Activated B cell treated with CpG ODN at 0.5 μM for 24 hours (primary cell): ENCODE measurements around the gene POPDC2. TPM values are rescaled to one million over a fixed set of nuclear protein-coding genes. Genes with fewer than 3 reads are reported as not detected.

Experiments used
- ATAC-seq: fragments of 200-7000 bp; cut with Tn5 transposase; one replicate; pipeline ENCODE4 v1.10.0; 2021; ENCODE audit warnings: low read depth, mild to moderate bottlenecking, moderate library complexity
- CTCF ChIA-PET: fragments of 350-600 bp; sonication (Branson Sonifier 250); formaldehyde crosslinking; loops from one replicate; lab custom pipeline; 2021; ENCODE audit warnings: antibody characterized with exemption; lab: Charles Lee
- POLR2A ChIA-PET: fragments of 350-600 bp; sonication (Branson Sonifier 250); formaldehyde crosslinking; loops from one replicate; lab custom pipeline; 2021; ENCODE audit warnings: antibody characterized with exemption; lab: Charles Lee
- DNase-seq: peaks from one replicate; pipeline ENCODE4 v3.0.0; 2022
- H3K27ac Mint-ChIP-seq: one replicate; pipeline ENCODE4 v1.8.0; 2020; ENCODE audit warnings: mixed read lengths
- H3K27me3 Mint-ChIP-seq: one replicate; pipeline ENCODE4 v1.8.0; 2021; ENCODE audit warnings: mixed read lengths
- H3K36me3 Mint-ChIP-seq: one replicate; pipeline ENCODE4 v1.8.0; 2021; ENCODE audit warnings: low read depth, mixed read lengths
- H3K4me1 Mint-ChIP-seq: one replicate; pipeline ENCODE4 v1.8.0; 2021; ENCODE audit warnings: mixed read lengths
- H3K4me3 Mint-ChIP-seq: one replicate; pipeline ENCODE4 v1.8.0; 2020; ENCODE audit warnings: mild to moderate bottlenecking, mixed read lengths
- H3K9me3 Mint-ChIP-seq: one replicate; pipeline ENCODE4 v1.8.0; 2020; ENCODE audit warnings: mixed read lengths
- intact Hi-C: fragments of 100-400 bp; cut with micrococcal nuclease; formaldehyde crosslinking; loops from one replicate; pipeline ENCODE4 v1.15.1; 2024
- total RNA-seq: library from RNA; stranded (reverse); gene quantifications from 2 replicates; pipeline ENCODE4 v1.2.3, GENCODE V29; 2022
- TF ChIP-seq, protein P1 (sequence below): fragments of 200-600 bp; IDR thresholded peaks from one replicate; pipeline ENCODE4 v1.8.0; 2022; ENCODE audit warnings: antibody characterized with exemption, mild to moderate bottlenecking

POPDC2 gene
- total RNA-seq, 1 donor from 2014 or later = 6.7 TPM

DNA sequence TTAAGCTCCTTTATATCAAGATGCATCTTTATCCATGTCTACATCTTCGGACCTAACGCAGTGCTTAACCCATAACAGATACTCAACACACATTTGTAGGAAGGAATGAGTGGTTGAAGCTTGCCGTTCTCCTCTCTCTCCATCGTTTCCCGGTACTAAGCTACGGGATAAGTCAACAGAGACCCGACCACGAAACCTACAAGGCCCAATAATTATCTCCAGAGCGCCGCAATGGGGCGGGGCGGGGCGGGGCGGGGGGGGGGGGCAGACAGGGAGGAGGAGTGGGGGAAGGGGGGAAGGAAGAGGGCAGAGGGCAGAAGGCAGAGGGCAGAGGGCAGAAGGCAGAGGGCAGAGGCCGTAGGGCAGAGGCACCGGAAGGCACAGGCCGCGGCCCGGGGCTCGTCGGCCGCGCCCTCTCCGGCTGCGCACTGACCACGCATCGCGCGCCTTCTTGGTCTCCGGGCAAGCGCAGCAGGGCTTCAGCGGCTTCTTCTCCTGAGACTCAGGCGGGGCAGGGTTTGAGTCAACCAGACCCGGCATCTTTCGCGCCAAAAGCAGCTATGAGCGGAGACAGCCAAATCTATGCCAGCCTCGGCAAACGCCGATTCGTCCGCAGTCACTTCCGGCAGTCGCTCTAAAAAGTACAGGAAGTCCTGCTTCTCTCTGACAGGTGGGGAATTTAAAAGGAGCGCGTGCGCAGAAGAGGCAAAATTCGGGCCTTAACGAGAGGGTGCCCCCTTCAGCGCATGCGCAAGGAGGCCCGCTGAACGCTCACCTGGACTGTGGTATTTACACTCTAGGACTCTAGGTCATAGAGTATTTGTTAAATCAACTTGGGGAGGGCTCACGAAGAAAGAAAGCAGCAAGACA is 16.6 kb upstream of the POPDC2 start, which contains the start of gene COX17:
TSS of gene COX17 (minus strand) at position 636 of the 870 bp plus-strand sequence. CDS start at position 540, 96 bp downstream.
- intact Hi-C loops = loop anchor here (1.0 to 5.0 kb wide), 13 partner anchors 12 to 1065 kb away; partner anchors contain the start of genes GTF2E1, RABL3, TIMMDC1 and TMEM39A
- H3K27me3 Mint-ChIP-seq = no peaks in the 10 kb centered on the region
- DNase-seq = peak; percentile 87
- POLR2A ChIA-PET = interaction anchor here (0.5 to 2.8 kb wide), 32 partner anchors 12 to 214 kb away, joined by 3 to 28 read pairs (median 4); partner anchors contain the start of genes ADPRH, CD80, POGLUT1 and TIMMDC1
- TF ChIP-seq, protein P1, sequence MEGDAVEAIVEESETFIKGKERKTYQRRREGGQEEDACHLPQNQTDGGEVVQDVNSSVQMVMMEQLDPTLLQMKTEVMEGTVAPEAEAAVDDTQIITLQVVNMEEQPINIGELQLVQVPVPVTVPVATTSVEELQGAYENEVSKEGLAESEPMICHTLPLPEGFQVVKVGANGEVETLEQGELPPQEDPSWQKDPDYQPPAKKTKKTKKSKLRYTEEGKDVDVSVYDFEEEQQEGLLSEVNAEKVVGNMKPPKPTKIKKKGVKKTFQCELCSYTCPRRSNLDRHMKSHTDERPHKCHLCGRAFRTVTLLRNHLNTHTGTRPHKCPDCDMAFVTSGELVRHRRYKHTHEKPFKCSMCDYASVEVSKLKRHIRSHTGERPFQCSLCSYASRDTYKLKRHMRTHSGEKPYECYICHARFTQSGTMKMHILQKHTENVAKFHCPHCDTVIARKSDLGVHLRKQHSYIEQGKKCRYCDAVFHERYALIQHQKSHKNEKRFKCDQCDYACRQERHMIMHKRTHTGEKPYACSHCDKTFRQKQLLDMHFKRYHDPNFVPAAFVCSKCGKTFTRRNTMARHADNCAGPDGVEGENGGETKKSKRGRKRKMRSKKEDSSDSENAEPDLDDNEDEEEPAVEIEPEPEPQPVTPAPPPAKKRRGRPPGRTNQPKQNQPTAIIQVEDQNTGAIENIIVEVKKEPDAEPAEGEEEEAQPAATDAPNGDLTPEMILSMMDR = no peak
- peaks cover 28% of the 10 kb centered on the region for H3K4me1 Mint-ChIP-seq
- peak within 1 kb of the TSS; percentile 98 for H3K27ac Mint-ChIP-seq
- peaks cover 49% of the 10 kb centered on the region for H3K36me3 Mint-ChIP-seq
- H3K4me3 Mint-ChIP-seq = peak within 1 kb of the TSS; percentile 96
- H3K9me3 Mint-ChIP-seq = no peaks in the 10 kb centered on the region
- ATAC-seq = peak; percentile 83
- CTCF ChIA-PET = interaction anchor here (1.4 to 2.0 kb wide), 4 partner anchors 49 to 152 kb away, joined by 3 to 8 read pairs (median 4); partner anchors contain the start of gene CD80

DNA sequence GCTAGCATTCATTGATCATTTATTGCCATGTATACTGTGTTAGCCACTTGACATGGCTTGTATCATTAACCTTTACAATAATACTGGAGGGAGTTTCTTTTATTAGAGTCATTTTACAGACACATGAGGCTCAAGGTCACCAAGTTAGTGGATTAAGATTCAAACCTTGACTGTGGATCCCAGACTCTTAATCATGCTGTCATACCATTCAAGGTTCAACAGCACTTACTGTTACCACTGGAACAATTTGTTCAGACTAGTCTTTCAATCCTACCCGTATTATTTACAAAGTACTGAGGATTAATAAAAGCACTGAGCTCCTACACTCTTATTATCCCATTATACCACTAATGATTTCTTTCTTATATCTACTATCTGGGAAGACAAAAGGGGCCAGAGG is 15.6 kb upstream of the POPDC2 start:
- TF ChIP-seq, protein P1 = no peak
- intact Hi-C loops = loop anchor here (5.0 kb wide), 1 partner anchor 1066 kb away; the partner anchor contains the start of genes GTF2E1 and RABL3
- H3K36me3 Mint-ChIP-seq = peaks cover 59% of the 10 kb centered on the region
- DNase-seq (no peak), ATAC-seq (no peak)
- peaks cover 28% of the 10 kb centered on the region for H3K4me1 Mint-ChIP-seq
- POLR2A ChIA-PET = interaction anchor here (0.5 to 2.8 kb wide), 20 partner anchors 11 to 213 kb away, joined by 3 to 28 read pairs (median 8); partner anchors contain the start of genes ADPRH, CD80, POGLUT1 and TIMMDC1
- H3K9me3 Mint-ChIP-seq = no peaks in the 10 kb centered on the region
- H3K4me3 Mint-ChIP-seq = peak overlapping the region; percentile 96
- H3K27ac Mint-ChIP-seq = peak overlapping the region; percentile 94
- H3K27me3 Mint-ChIP-seq = no peaks in the 10 kb centered on the region
- CTCF ChIA-PET = interaction anchor here (1.4 to 2.0 kb wide), 3 partner anchors 48 to 151 kb away, joined by 3 to 8 read pairs (median 5); no protein-coding TSS in a partner anchor

DNA sequence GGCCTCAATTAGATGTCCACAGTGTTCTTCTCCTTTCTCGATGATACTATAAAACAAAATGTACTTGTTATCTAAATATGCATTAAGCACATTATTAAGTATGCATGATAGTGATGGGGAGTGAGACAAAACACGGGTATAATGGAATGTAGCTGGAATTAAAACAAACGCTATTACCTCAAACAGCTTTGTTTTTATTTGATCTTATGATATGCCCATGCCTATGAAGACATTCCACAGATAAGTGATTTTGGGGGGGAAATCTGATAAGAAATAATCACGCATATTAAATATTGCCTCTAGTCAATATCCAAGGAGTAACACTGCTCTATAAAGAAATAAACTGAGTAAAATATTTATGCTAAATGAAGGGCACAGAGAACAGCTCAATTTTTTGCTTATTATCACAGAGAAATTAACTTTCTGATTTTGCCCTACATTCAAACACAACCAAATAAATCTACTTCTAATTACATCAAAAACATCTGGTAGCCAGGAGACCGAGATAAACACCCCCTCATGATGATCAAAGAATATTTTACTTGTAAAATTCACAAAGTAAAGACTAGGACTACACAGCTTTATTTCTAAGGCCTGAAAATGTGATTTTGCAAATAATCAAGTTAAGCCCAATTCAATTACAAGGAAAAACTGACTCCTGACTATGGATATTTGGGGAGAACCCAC is 14.9 kb upstream of the POPDC2 start:
- Mint-ChIP-seq H3K36me3 (peaks cover 65% of the 10 kb centered on the region), H3K27ac (peak overlapping the region; percentile 94), H3K9me3 (no peaks in the 10 kb centered on the region), H3K4me3 (peak overlapping the region; percentile 96), H3K27me3 (no peaks in the 10 kb centered on the region), H3K4me1 (peaks cover 28% of the 10 kb centered on the region)
- DNase-seq (no peak), ATAC-seq (no peak)
- CTCF ChIA-PET = interaction anchor here (2.0 kb wide), 1 partner anchor 75 kb away, joined by 8 read pairs; no protein-coding TSS in a partner anchor
- intact Hi-C loops = loop anchor here (5.0 kb wide), 1 partner anchor 1067 kb away; the partner anchor contains the start of genes GTF2E1 and RABL3
- TF ChIP-seq, protein P1 = no peak
- POLR2A ChIA-PET = interaction anchor here (0.6 to 2.8 kb wide), 13 partner anchors 11 to 211 kb away, joined by 3 to 28 read pairs (median 9); partner anchors contain the start of genes CD80, TIMMDC1 and TMEM39A

DNA sequence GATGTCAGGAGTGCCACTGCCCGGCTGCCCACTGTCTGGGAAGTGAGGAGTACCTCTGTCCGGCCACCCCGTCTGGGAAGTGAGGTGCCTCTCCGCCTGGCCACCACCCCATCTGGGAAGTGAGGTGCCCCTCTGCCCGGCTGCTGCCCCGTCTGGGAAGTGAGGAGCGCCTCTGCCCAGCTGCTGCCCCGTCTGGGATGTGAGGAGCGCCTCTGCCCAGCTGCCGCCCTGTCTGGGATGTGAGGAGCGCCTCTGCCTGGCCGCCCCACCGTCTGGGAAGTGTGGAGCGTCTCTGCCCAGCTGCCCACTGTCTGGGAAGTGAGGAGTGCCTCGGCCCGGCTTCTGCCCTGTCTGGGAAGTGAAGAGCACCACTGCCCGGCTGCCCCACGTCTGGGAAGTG is 13.5 kb upstream of the POPDC2 start:
- ATAC-seq = no peak
- Mint-ChIP-seq H3K27me3 (no peaks in the 10 kb centered on the region), H3K36me3 (peaks cover 79% of the 10 kb centered on the region), H3K4me1 (peaks cover 37% of the 10 kb centered on the region), H3K27ac (no peak overlapping the region), H3K4me3 (no peak overlapping the region), H3K9me3 (no peaks in the 10 kb centered on the region)
- intact Hi-C loops = no loop called here
- ChIA-PET POLR2A (interaction anchor here (0.5 to 1.5 kb wide), 2 partner anchors 10 to 211 kb away, joined by 3 to 7 read pairs; no protein-coding TSS in a partner anchor), CTCF (interaction anchor here (1.2 kb wide), 1 partner anchor 10 kb away, joined by 3 read pairs; no protein-coding TSS in a partner anchor)
- TF ChIP-seq, protein P1 = no peak
- no peak for DNase-seq
